ENCODE data around the gene MRPS22. TPM values are rescaled to one million over a fixed set of nuclear protein-coding genes. Genes with fewer than 3 reads are reported as not detected.
"Not testable (repeated sequence)": the region's sequence is repeated elsewhere in the genome, so short reads cannot be mapped to it uniquely, and the experiment has no call there.

MRPS22 gene
- total and polyA plus RNA-seq, 9 donors, result 43.3 to 64.7 (median 48.3) TPM

GRCh38 chr3:139328356-139328755 is 15.5 kb upstream of the MRPS22 start:
- Histone ChIP-seq H3K4me3 (ENCODE audit: low read length) (no peak overlapping the region), H3K27ac (ENCODE audit: low read length) (no peak overlapping the region), H3K4me1 (ENCODE audit: control insufficient read depth, insufficient read depth, low read length) (peaks cover 7% of the 10 kb centered on the region), H3K9me3 (replicated peaks; ENCODE audit: control insufficient read depth, low read depth, low read length) (no peaks in the 10 kb centered on the region), H3K36me3 (ENCODE audit: control insufficient read depth, insufficient read depth, low read length) (no peaks in the 10 kb centered on the region), H3K27me3 (ENCODE audit: control insufficient read depth, insufficient read depth, low read length) (peaks cover 13% of the 10 kb centered on the region)
- DNase-seq, result no peak
- WGBS (ENCODE audit: insufficient coverage), result 93% methylated on average over 2 of the region's 4 CpGs

- no peak overlapping the region for H3K4me3 ChIP-seq (ENCODE audit: low read length)
These were observed 14.4 kb upstream of the MRPS22 start for GRCh38 chr3:139329364-139329850.

GRCh38 chr3:139332092-139332491 is 11.7 kb upstream of the MRPS22 start:
- no peak overlapping the region for H3K4me3 ChIP-seq (ENCODE audit: low read length)
- H3K36me3 ChIP-seq (ENCODE audit: control insufficient read depth, insufficient read depth, low read length), result no peaks in the 10 kb centered on the region
- peaks cover 13% of the 10 kb centered on the region for H3K27me3 ChIP-seq (ENCODE audit: control insufficient read depth, insufficient read depth, low read length)
- no peaks in the 10 kb centered on the region for H3K9me3 ChIP-seq (replicated peaks; ENCODE audit: control insufficient read depth, low read depth, low read length)
- no peak overlapping the region for H3K27ac ChIP-seq (ENCODE audit: low read length)
- H3K4me1 ChIP-seq (ENCODE audit: control insufficient read depth, insufficient read depth, low read length), result peaks cover 7% of the 10 kb centered on the region
- DNase-seq, result no peak
- 79% methylated on average over 2 of the region's 2 CpGs for WGBS (ENCODE audit: insufficient coverage)

More at GRCh38 chr3:139329364-139329850, 14.4 kb upstream of the MRPS22 start:
- peaks cover 7% of the 10 kb centered on the region for H3K4me1 ChIP-seq (ENCODE audit: control insufficient read depth, insufficient read depth, low read length)
- WGBS (ENCODE audit: insufficient coverage), result 7% methylated on average over 20 of the region's 25 CpGs
- DNase-seq, result peak; percentile 74
- peaks cover 13% of the 10 kb centered on the region for H3K27me3 ChIP-seq (ENCODE audit: control insufficient read depth, insufficient read depth, low read length)
- no peak overlapping the region for H3K27ac ChIP-seq (ENCODE audit: low read length)
- no peaks in the 10 kb centered on the region for H3K36me3 ChIP-seq (ENCODE audit: control insufficient read depth, insufficient read depth, low read length)
- no peaks in the 10 kb centered on the region for H3K9me3 ChIP-seq (replicated peaks; ENCODE audit: control insufficient read depth, low read depth, low read length)

GRCh38 chr3:139334675-139335074 is 9.1 kb upstream of the MRPS22 start:
- peaks cover 10% of the 10 kb centered on the region for H3K27me3 ChIP-seq (ENCODE audit: control insufficient read depth, insufficient read depth, low read length)
- not testable (repeated sequence) for H3K36me3 ChIP-seq (ENCODE audit: control insufficient read depth, insufficient read depth, low read length); H3K4me1 ChIP-seq (ENCODE audit: control insufficient read depth, insufficient read depth, low read length); DNase-seq; H3K4me3 ChIP-seq (ENCODE audit: low read length); H3K27ac ChIP-seq (ENCODE audit: low read length); H3K9me3 ChIP-seq (replicated peaks; ENCODE audit: control insufficient read depth, low read depth, low read length)
- no CpG with 5 or more reads among the region's 1 CpG for WGBS (ENCODE audit: insufficient coverage)

DNA sequence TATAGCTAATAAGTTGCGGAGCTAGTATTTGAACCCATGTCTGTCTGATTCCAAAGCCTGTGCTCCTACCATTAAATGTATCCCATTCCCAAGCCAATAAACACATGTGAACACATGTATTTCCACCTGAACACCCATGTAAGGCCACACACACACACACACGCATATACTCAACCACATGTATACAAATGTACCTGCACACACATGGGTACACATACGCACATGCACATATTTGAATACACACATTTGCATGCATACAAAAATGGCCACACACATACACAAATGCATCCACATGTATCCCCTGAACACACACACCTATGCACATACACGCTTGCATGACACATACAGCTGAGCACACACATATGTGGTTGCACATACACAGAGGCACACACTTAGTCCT is 5.4 kb upstream of the MRPS22 start:
- 87% methylated on average over 3 of the region's 4 CpGs for WGBS (ENCODE audit: insufficient coverage)
- no peaks in the 10 kb centered on the region for H3K9me3 ChIP-seq (replicated peaks; ENCODE audit: control insufficient read depth, low read depth, low read length)
- no peak overlapping the region for H3K27ac ChIP-seq (ENCODE audit: low read length)
- H3K4me1 ChIP-seq (ENCODE audit: control insufficient read depth, insufficient read depth, low read length), result no peaks in the 10 kb centered on the region
- peaks cover 15% of the 10 kb centered on the region for H3K27me3 ChIP-seq (ENCODE audit: control insufficient read depth, insufficient read depth, low read length)
- H3K36me3 ChIP-seq (ENCODE audit: control insufficient read depth, insufficient read depth, low read length), result no peaks in the 10 kb centered on the region
- no peak for DNase-seq
- H3K4me3 ChIP-seq (ENCODE audit: low read length), result no peak overlapping the region

DNA sequence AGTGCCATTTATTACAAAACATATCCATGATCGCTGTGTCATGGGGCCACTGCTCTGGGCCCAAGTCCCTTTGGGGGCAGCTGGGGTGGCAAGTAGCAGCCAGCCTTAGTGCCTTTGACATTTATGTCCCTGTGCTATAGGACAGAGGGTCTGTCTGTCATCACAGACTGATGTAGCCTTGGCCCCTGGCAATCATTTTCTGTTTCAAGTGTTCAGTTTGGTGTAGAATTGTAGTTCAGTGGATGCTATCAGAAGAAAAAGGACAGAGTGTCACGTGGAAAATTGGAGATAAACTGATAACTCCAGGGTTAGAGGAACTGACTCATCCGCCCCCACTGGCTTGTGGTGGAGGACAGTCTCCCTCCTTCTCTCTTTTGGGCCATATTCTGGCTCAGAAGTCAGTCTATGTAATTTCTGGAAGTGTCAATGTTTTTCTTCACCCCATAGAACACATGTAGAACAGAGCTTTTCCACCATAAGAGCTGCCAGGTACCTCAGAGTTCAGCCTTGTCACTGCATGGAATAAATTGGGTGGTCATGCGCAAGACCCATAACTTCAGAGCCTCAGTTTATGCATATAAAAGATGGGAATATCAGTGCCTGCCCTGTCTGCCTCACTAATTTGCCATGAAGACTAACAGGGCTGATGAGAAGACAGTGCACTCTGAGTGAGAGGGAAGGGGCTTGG is 4.5 kb upstream of the MRPS22 start:
- Histone ChIP-seq H3K27ac (ENCODE audit: low read length) (no peak overlapping the region), H3K9me3 (replicated peaks; ENCODE audit: control insufficient read depth, low read depth, low read length) (no peaks in the 10 kb centered on the region), H3K36me3 (ENCODE audit: control insufficient read depth, insufficient read depth, low read length) (no peaks in the 10 kb centered on the region), H3K4me3 (ENCODE audit: low read length) (no peak overlapping the region), H3K4me1 (ENCODE audit: control insufficient read depth, insufficient read depth, low read length) (peaks cover 1% of the 10 kb centered on the region), H3K27me3 (ENCODE audit: control insufficient read depth, insufficient read depth, low read length) (peaks cover 15% of the 10 kb centered on the region)
- WGBS (ENCODE audit: insufficient coverage), result 42% methylated on average over 2 of the region's 4 CpGs
- DNase-seq, result no peak

GRCh38 chr3:139340784-139341183 is 3.0 kb upstream of the MRPS22 start:
- Histone ChIP-seq H3K9me3 (replicated peaks; ENCODE audit: control insufficient read depth, low read depth, low read length) (no peaks in the 10 kb centered on the region), H3K4me3 (ENCODE audit: low read length) (no peak overlapping the region), H3K27ac (ENCODE audit: low read length) (no peak overlapping the region), H3K27me3 (ENCODE audit: control insufficient read depth, insufficient read depth, low read length) (peaks cover 15% of the 10 kb centered on the region), H3K36me3 (ENCODE audit: control insufficient read depth, insufficient read depth, low read length) (no peaks in the 10 kb centered on the region), H3K4me1 (ENCODE audit: control insufficient read depth, insufficient read depth, low read length) (peaks cover 9% of the 10 kb centered on the region)
- no peak for DNase-seq

DNA sequence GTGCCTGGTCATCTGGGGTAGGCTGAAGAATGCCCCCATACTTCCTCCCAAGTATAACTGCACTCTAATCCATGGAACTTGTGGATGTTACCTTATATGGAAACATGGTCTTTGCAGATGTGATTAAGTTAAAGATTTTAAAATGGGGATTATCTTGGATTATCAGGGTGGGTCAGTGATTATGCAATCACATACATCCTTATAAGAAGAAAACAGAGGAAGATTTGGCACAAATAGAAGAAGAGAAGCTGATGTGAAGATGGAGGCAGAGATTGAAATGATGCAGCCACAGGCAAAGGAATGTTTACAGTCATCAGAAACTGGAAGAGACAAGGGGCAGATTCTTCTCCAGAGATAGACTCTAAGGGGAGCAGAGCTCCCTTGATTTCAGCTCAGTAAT is 1.8 kb upstream of the MRPS22 start:
- DNase-seq, result no peak
- Histone ChIP-seq H3K27ac (ENCODE audit: low read length) (no peak overlapping the region), H3K4me1 (ENCODE audit: control insufficient read depth, insufficient read depth, low read length) (peaks cover 9% of the 10 kb centered on the region), H3K36me3 (ENCODE audit: control insufficient read depth, insufficient read depth, low read length) (peaks cover 7% of the 10 kb centered on the region), H3K27me3 (ENCODE audit: control insufficient read depth, insufficient read depth, low read length) (peaks cover 15% of the 10 kb centered on the region), H3K4me3 (ENCODE audit: low read length) (no peak overlapping the region), H3K9me3 (replicated peaks; ENCODE audit: control insufficient read depth, low read depth, low read length) (no peaks in the 10 kb centered on the region)

DNA sequence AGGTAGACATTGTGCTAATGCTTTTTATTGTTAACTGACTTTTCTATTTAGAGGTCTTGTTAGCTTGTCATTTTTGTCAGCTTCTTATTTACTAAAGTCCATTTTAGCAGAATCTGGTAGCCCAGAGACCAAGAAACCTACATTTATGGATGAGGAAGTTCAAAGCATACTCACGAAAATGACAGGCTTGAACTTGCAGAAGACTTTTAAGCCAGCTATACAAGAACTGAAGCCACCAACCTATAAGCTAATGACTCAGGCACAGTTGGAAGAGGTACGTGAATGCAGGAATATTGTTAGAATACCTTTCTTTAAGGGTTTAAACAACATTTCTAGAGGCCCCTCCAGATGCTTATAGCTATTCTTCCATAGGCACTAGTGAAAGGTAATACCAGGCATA is 3.0 kb downstream of the MRPS22 start:
- Histone ChIP-seq H3K4me3 (ENCODE audit: low read length) (no peak overlapping the region), H3K9me3 (replicated peaks; ENCODE audit: control insufficient read depth, low read depth, low read length) (no peaks in the 10 kb centered on the region), H3K27ac (ENCODE audit: low read length) (no peak overlapping the region), H3K4me1 (ENCODE audit: control insufficient read depth, insufficient read depth, low read length) (peaks cover 9% of the 10 kb centered on the region), H3K27me3 (ENCODE audit: control insufficient read depth, insufficient read depth, low read length) (no peaks in the 10 kb centered on the region), H3K36me3 (ENCODE audit: control insufficient read depth, insufficient read depth, low read length) (peaks cover 29% of the 10 kb centered on the region)
- no peak for DNase-seq
- no CpG with 5 or more reads among the region's 2 CpGs for WGBS (ENCODE audit: insufficient coverage)

GRCh38 chr3:139353920-139354556 is 10.2 kb downstream of the MRPS22 start:
- peak; percentile 52 for DNase-seq

More at GRCh38 chr3:139353920-139354556, 10.2 kb downstream of the MRPS22 start:
- H3K27ac ChIP-seq (ENCODE audit: low read length), result no peak overlapping the region
- H3K4me3 ChIP-seq (ENCODE audit: low read length), result no peak overlapping the region
- no peaks in the 10 kb centered on the region for H3K9me3 ChIP-seq (replicated peaks; ENCODE audit: control insufficient read depth, low read depth, low read length)
- no CpG with 5 or more reads among the region's 3 CpGs for WGBS (ENCODE audit: insufficient coverage)
- no peaks in the 10 kb centered on the region for H3K27me3 ChIP-seq (ENCODE audit: control insufficient read depth, insufficient read depth, low read length)
- no peaks in the 10 kb centered on the region for H3K4me1 ChIP-seq (ENCODE audit: control insufficient read depth, insufficient read depth, low read length)
- peaks cover 61% of the 10 kb centered on the region for H3K36me3 ChIP-seq (ENCODE audit: control insufficient read depth, insufficient read depth, low read length)
